Measurements from ENCODE around the gene GASK1A. TPM values are rescaled to one million over a fixed set of nuclear protein-coding genes. Genes with fewer than 3 reads are reported as not detected.

GASK1A gene
- total RNA-seq, 1 experiment from 2014 or later = not detected

- CTCF ChIA-PET = no interaction called here
- in situ Hi-C loops (cut with HindIII; ENCODE audit: low pct_unique_long_range_greater_than_20kb, low sequenced_read_pairs) = no loop called here
These were observed 101.8 kb downstream of the GASK1A start for GRCh38 chr3:43080726-43081568.

DNA sequence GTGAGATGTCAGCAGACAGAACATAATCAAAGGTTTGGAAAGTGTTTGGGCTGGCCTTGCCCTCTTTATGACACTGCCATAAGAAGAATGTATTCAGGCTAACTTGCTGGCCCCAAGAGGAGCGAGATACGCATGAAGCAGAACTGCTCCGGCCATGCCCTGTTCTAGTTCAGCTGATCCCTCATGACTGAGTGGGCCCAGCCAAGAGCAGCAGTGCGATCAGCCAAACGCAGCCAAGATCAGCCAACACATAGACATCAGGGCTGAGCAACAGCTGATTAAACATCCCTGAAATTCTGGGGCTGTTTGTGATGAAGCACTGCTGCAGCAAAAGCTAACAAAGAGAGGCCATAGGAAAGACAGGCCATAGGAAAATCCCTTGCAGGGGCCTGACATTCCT, 102.7 kb downstream of the GASK1A start:
- no peak overlapping the region for H3K27ac ChIP-seq (ENCODE audit: low read length)
- intact Hi-C loops (cut with micrococcal nuclease; ENCODE audit: unreplicated experiment) = no loop called here
- no peak for DNase-seq (ENCODE audit: low read depth, low spot score)
- H3K27me3 ChIP-seq (ENCODE audit: control insufficient read depth, insufficient read depth, low read length) = no peaks in the 10 kb centered on the region
- in situ Hi-C loops (cut with HindIII; ENCODE audit: low pct_unique_long_range_greater_than_20kb, low sequenced_read_pairs) = no loop called here
- no peak for ATAC-seq
- no peaks in the 10 kb centered on the region for H3K36me3 ChIP-seq (ENCODE audit: control insufficient read depth, insufficient read depth, low read length)
- H3K9me3 ChIP-seq (ENCODE audit: control insufficient read depth, insufficient read depth, low read depth, low read length) = no peaks in the 10 kb centered on the region
- H3K4me1 ChIP-seq (ENCODE audit: control insufficient read depth, insufficient read depth, low read length) = no peaks in the 10 kb centered on the region
- H3K4me3 ChIP-seq (ENCODE audit: low read depth in 2 of 2, low read length in 2 of 2) = no peak overlapping the region
- TF ChIP-seq TCF7L2 (IDR thresholded peaks at IDR 0.05; ENCODE audit: low read depth, low read length) (no peak), SIN3A (IDR thresholded peaks at IDR 0.05; ENCODE audit: borderline replicate concordance, insufficient read depth, low read depth, low read length) (no peak), REST (IDR thresholded peaks at IDR 0.05; ENCODE audit: insufficient read depth in 1 of 2, low read depth in 2 of 2, low read length in 1 of 2) (no peak), POLR2AphosphoS5 (IDR thresholded peaks at IDR 0.05; ENCODE audit: low read depth, low read length) (no peak)
- TF ChIP-seq, protein P1, sequence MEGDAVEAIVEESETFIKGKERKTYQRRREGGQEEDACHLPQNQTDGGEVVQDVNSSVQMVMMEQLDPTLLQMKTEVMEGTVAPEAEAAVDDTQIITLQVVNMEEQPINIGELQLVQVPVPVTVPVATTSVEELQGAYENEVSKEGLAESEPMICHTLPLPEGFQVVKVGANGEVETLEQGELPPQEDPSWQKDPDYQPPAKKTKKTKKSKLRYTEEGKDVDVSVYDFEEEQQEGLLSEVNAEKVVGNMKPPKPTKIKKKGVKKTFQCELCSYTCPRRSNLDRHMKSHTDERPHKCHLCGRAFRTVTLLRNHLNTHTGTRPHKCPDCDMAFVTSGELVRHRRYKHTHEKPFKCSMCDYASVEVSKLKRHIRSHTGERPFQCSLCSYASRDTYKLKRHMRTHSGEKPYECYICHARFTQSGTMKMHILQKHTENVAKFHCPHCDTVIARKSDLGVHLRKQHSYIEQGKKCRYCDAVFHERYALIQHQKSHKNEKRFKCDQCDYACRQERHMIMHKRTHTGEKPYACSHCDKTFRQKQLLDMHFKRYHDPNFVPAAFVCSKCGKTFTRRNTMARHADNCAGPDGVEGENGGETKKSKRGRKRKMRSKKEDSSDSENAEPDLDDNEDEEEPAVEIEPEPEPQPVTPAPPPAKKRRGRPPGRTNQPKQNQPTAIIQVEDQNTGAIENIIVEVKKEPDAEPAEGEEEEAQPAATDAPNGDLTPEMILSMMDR (IDR thresholded peaks at IDR 0.05) = no peak
- BruUV-seq (replicated peaks) = no TSS peak
- CTCF ChIA-PET = no interaction called here
- POLR2A ChIA-PET = no interaction called here

More at GRCh38 chr3:43080726-43081568, 101.8 kb downstream of the GASK1A start:
- DNase-seq (ENCODE audit: low read depth, low spot score) = no peak
- ATAC-seq = no peak
- Histone ChIP-seq H3K36me3 (ENCODE audit: control insufficient read depth, insufficient read depth, low read length) (no peaks in the 10 kb centered on the region), H3K4me3 (ENCODE audit: low read depth in 2 of 2, low read length in 2 of 2) (no peak overlapping the region), H3K9me3 (ENCODE audit: control insufficient read depth, insufficient read depth, low read depth, low read length) (no peaks in the 10 kb centered on the region), H3K27me3 (ENCODE audit: control insufficient read depth, insufficient read depth, low read length) (no peaks in the 10 kb centered on the region), H3K27ac (ENCODE audit: low read length) (no peak overlapping the region), H3K4me1 (ENCODE audit: control insufficient read depth, insufficient read depth, low read length) (no peaks in the 10 kb centered on the region)
- TF ChIP-seq SIN3A (IDR thresholded peaks at IDR 0.05; ENCODE audit: borderline replicate concordance, insufficient read depth, low read depth, low read length) (no peak), TCF7L2 (IDR thresholded peaks at IDR 0.05; ENCODE audit: low read depth, low read length) (no peak), POLR2AphosphoS5 (IDR thresholded peaks at IDR 0.05; ENCODE audit: low read depth, low read length) (no peak), REST (IDR thresholded peaks at IDR 0.05; ENCODE audit: insufficient read depth in 1 of 2, low read depth in 2 of 2, low read length in 1 of 2) (no peak)
- TF ChIP-seq, protein P1 (IDR thresholded peaks at IDR 0.05) = no peak
- BruUV-seq (replicated peaks) = no TSS peak
- intact Hi-C loops (cut with micrococcal nuclease; ENCODE audit: unreplicated experiment) = no loop called here
- POLR2A ChIA-PET = no interaction called here
